ENCODE measurements around the gene COBL.

COBL gene

GRCh38 chr7:51021906-51022570 is 294.6 kb downstream of the COBL start:
- no peak for TF ChIP-seq CTCF (conservative IDR thresholded peaks at IDR 0.05; ENCODE audit: low read depth, low read length)
- H3K4me3 ChIP-seq (ENCODE audit: low read depth, low read length): no peak overlapping the region
- DNase-seq (ENCODE audit: low read depth): no peak

DNA sequence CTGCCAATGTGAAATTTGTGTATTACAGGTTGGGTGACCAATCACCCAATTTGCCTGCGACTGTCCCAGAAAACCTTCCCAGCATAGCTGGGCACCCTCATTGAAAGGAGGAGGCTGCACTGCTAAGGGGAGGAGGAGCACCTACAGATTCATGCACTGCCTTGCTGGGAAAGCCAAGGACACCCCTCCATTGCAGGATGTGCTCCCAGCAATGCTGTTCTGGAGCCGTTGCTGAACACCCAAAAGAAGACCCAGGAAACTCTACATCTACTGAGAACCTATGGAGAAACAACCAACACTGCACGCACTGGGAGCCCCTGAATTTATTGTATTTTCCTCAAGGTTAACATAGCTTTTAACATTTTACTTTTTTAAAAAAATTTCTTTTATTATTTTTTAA is 295.7 kb downstream of the COBL start:
- no peak for DNase-seq (ENCODE audit: low read depth)
- no peak for TF ChIP-seq CTCF (conservative IDR thresholded peaks at IDR 0.05; ENCODE audit: low read depth, low read length)
- H3K4me3 ChIP-seq (ENCODE audit: low read depth, low read length): no peak overlapping the region

DNA sequence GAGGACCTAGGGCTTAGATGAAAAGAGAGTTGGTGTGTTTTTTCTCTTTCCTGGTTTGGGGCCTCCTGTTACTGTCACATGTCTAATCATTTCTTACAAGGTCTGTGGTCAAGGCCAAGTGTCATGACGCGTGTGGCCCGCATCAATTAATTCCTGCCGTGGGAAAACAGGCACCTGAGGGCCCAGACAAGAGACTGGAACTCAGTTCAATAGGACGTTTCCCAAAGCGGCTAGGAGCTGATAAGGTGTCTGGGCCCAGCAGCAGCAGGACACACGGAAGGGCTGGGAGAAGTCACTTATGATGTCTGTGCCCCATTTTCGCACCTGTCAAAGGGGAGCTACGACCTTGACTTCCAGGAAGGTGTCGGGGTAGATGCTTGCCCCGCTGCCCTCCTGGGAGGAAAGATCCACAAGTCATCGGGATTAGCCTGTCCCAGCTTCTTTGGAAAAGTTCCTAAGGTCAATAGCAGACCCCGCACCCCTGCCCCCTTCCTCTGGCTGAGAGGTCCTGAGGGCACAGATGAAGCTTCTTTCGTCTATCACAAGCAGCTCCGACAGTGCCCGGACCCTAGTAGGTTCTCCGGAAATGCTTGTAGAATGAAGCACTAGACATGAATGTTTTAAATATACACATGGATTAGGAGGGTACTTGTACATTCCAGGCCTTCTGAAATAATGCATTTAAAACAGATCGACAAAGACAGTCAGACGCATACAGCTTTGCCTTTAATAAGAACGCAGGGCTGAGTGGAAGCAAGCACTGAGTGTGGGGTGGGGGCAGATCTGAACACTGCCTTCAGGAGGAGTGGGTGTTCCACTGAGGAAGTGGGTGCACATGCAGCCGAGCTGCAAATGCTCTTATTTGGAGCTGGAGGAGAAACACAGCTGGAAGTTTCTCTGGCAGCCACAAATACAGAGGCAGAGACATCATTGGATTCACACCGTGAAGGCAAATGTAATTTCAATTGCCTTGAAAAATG is 296.4 kb downstream of the COBL start:
- no peak overlapping the region for H3K4me3 ChIP-seq (ENCODE audit: low read depth, low read length)
- no peak for TF ChIP-seq CTCF (conservative IDR thresholded peaks at IDR 0.05; ENCODE audit: low read depth, low read length)
- DNase-seq (ENCODE audit: low read depth): no peak

DNA sequence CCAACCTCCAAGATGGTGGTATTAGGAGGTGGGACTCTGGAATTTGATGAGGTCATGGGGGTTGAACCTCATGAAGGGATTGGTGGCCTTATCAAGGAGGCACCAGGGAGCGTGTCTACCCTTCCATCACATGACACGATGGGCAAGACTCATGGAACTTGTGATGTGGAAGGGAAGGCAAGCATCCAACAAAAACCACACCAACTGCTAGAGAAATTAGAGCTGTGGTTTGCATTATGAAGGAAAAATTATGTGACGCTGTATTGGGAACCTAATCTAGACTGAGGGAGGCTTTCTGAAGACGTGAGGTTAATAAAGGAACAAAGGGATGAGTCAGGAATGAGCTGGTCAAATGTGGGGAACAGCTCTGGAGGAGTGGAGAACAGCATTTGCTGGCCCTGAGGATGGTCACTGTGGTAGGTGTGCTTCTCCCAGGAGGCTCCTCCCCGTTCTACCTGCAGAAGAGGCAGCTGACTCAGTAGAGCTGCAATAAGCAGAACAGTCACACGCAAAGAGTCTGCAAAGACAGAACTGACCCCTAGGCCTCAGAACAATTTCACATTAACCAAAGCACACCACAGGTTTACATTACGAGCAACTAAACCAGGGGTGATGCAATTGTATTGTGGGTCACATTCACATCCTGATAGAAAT is 297.3 kb downstream of the COBL start:
- peak; percentile 74 for DNase-seq (ENCODE audit: low read depth)
- H3K4me3 ChIP-seq (ENCODE audit: low read depth, low read length): no peak overlapping the region
- TF ChIP-seq CTCF (conservative IDR thresholded peaks at IDR 0.05; ENCODE audit: low read depth, low read length): no peak

GRCh38 chr7:51017576-51018535 is 298.8 kb downstream of the COBL start:
- no peak for DNase-seq (ENCODE audit: low read depth)
- no peak overlapping the region for H3K4me3 ChIP-seq (ENCODE audit: low read depth, low read length)
- no peak for TF ChIP-seq CTCF (conservative IDR thresholded peaks at IDR 0.05; ENCODE audit: low read depth, low read length)

- TF ChIP-seq CTCF (conservative IDR thresholded peaks at IDR 0.05; ENCODE audit: low read depth, low read length): no peak
- no peak for DNase-seq (ENCODE audit: low read depth)
- no peak overlapping the region for H3K4me3 ChIP-seq (ENCODE audit: low read depth, low read length)
Observed at GRCh38 chr7:51016546-51016945, 300.1 kb downstream of the COBL start.

Measured in choroid plexus epithelial cell (primary cell).